ENCODE measurements around the gene DGKG.

The DGKG gene

DNA sequence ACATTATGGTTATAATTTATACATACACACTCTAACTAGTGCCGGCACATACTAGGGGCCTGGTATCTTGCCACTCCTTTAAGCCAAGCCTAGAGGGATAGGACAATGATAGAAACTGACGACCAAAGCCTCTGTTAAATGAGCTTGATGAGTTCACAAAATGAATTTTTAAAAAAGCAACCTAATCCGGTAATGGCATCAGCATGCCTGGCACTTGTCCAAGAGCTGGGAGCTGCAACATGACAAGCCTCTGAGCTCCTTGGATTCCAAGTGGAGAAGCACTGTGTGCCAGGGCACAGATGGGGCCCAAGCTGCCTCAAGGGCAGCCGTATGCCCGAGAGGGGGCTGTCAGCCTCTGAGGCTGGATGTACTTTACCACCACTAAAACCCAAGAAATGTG lies 262.9 kb downstream of the DGKG start:
- H3K36me3 ChIP-seq = no peaks in the 10 kb centered on the region
- peak; percentile 21 for DNase-seq
- H3K27me3 ChIP-seq (ENCODE audit: insufficient read depth, low read depth, severe bottlenecking) = no peaks in the 10 kb centered on the region
- no peak overlapping the region for H3K27ac ChIP-seq
- H3K9me3 ChIP-seq (ENCODE audit: severe bottlenecking) = no peaks in the 10 kb centered on the region
- no peak overlapping the region for H3K4me3 ChIP-seq (ENCODE audit: low read depth, low read length)
- TF ChIP-seq, protein P1, sequence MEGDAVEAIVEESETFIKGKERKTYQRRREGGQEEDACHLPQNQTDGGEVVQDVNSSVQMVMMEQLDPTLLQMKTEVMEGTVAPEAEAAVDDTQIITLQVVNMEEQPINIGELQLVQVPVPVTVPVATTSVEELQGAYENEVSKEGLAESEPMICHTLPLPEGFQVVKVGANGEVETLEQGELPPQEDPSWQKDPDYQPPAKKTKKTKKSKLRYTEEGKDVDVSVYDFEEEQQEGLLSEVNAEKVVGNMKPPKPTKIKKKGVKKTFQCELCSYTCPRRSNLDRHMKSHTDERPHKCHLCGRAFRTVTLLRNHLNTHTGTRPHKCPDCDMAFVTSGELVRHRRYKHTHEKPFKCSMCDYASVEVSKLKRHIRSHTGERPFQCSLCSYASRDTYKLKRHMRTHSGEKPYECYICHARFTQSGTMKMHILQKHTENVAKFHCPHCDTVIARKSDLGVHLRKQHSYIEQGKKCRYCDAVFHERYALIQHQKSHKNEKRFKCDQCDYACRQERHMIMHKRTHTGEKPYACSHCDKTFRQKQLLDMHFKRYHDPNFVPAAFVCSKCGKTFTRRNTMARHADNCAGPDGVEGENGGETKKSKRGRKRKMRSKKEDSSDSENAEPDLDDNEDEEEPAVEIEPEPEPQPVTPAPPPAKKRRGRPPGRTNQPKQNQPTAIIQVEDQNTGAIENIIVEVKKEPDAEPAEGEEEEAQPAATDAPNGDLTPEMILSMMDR (IDR thresholded peaks at IDR 0.05; ENCODE audit: low read depth, low read length) = no peak

DNA sequence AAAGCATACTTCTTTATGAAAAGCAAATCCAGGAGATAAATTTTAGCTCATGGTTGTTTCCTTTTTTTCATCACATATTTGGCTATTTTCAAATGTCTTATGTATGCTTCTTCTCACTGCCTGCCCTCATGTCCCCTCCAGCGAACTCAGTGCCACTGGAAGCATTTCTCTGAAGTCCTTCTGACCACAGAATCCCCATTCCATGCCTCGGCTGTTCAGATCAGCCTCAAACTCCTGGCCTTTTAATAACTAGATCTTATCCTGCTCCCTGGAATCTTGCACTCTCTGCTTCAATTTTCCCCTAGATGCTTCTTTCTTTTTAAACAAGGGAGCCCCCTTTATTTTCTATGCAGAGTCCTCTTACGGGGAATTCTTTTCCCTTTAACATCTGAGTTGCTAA lies 263.3 kb downstream of the DGKG start:
- H3K4me3 ChIP-seq (ENCODE audit: low read depth, low read length) = no peak overlapping the region

DNA sequence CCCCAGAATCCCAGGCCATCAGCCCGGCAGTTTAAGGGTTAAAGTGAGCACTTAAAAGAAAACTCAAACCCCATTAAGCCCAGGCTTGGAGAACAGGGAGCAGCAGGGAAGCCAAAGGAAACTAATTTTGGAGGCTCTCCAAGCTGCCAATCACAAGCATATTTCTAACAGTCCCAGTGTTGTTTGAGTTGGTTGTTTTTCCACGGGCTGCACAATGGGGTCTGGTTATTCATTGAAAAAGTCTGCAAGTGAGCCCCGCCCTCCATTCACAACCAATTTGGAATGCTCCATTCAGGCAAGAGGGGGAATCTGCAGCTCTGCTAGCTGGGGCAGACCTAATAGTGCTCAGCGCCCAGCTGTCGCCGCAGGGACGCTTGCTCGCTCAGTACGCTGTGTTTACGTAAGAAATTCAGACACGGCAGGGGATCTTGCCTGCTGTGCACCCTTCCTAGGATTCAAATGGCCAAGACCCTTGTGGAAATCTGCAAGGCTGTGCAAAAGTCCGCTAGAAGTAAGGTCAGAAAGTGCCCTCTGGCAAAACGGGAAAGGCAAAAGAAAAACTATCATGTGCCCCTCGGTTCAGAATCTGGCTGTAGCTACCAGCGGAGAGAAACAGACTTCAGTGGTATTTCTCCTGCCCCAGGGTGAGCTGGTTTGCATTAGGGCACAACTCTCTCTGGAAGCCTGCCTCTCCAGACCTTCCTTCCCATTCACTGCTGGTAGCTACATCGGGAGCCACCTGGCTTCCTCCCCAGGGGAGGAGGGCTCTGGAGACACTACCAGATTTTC lies 264.2 kb downstream of the DGKG start:
- no peaks in the 10 kb centered on the region for H3K27me3 ChIP-seq (ENCODE audit: insufficient read depth, low read depth, severe bottlenecking)
- H3K9me3 ChIP-seq (ENCODE audit: severe bottlenecking) = no peaks in the 10 kb centered on the region
- peak; percentile 80 for DNase-seq
- peak overlapping the region; percentile 35 for H3K4me3 ChIP-seq (ENCODE audit: low read depth, low read length)
- TF ChIP-seq, protein P1 (IDR thresholded peaks at IDR 0.05; ENCODE audit: low read depth, low read length) = no peak
- no peaks in the 10 kb centered on the region for H3K36me3 ChIP-seq
- no peak overlapping the region for H3K27ac ChIP-seq

More for the DNA sequence above, 263.3 kb downstream of the DGKG start:
- Histone ChIP-seq H3K27me3 (ENCODE audit: insufficient read depth, low read depth, severe bottlenecking) (no peaks in the 10 kb centered on the region), H3K27ac (no peak overlapping the region), H3K9me3 (ENCODE audit: severe bottlenecking) (no peaks in the 10 kb centered on the region), H3K36me3 (no peaks in the 10 kb centered on the region)
- DNase-seq = no peak
- TF ChIP-seq, protein P1 (IDR thresholded peaks at IDR 0.05; ENCODE audit: low read depth, low read length) = no peak

DNA sequence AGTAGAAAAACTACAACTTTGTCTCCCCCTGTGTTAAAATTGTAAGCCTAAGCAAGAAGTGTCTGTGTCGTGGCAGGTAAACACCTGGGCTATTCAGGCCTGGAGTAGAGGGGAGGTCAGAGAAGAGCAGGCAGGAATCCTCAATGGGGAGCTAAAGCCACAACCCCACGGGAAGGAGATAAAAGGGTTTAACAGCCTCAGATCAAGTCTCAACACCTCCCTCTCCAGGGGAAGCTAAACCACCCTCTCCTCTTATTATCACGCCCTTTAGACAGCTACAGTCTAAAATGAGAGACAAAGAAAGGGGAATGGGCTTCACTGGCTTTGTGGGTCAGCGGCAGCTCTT lies 264.7 kb downstream of the DGKG start:
- peak; percentile 12 for DNase-seq
- no peaks in the 10 kb centered on the region for H3K27me3 ChIP-seq (ENCODE audit: insufficient read depth, low read depth, severe bottlenecking)
- H3K36me3 ChIP-seq = no peaks in the 10 kb centered on the region
- TF ChIP-seq, protein P1 (IDR thresholded peaks at IDR 0.05; ENCODE audit: low read depth, low read length) = no peak
- H3K9me3 ChIP-seq (ENCODE audit: severe bottlenecking) = no peaks in the 10 kb centered on the region
- no peak overlapping the region for H3K27ac ChIP-seq
- peak overlapping the region; percentile 35 for H3K4me3 ChIP-seq (ENCODE audit: low read depth, low read length)
